ENCODE data around the gene BIRC6.
"Not testable (repeated sequence)": the region's sequence is repeated elsewhere in the genome, so short reads cannot be mapped to it uniquely, and the experiment has no call there.

The BIRC6 gene

DNA sequence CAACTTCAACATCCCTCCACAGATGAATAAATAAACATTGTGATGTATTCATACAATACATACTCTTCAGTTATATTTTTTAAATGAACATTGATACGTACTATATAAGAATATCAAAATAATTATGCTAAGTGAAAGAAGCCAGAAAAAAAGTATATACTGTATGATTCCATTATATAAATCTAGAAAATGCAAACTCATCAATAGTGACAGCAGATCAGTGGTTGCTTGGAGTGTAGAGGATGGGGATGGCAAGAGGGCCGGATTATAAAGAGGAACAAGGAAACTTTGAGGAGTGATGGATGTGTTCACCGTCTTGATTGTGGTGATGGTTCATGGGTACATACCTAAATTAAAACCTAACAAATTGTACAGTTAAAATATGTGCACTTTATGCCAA is 268.0 kb downstream of the BIRC6 start:
- no peak for DNase-seq

GRCh38 chr2:32626639-32627221 is 269.9 kb downstream of the BIRC6 start:
- DNase-seq, result no peak

DNA sequence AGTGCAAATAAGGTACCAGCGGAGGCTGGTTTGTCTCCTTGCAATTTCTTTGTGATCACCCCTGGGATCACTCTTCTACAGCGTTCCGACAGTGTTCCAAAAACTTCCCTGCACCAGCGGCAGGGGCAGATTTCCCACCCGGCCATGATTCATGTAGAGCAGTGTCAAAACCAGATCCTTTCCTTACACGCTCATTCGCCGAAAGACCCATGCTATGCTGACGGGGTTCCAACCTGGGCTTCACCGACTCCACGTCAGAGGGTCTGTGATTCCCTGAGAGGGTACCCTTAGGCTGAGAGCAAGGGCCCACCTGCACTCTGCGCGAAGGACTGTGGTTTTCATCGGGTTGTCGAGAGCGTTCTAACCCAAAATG is 270.6 kb downstream of the BIRC6 start:
- DNase-seq, result peak; percentile 37

DNA sequence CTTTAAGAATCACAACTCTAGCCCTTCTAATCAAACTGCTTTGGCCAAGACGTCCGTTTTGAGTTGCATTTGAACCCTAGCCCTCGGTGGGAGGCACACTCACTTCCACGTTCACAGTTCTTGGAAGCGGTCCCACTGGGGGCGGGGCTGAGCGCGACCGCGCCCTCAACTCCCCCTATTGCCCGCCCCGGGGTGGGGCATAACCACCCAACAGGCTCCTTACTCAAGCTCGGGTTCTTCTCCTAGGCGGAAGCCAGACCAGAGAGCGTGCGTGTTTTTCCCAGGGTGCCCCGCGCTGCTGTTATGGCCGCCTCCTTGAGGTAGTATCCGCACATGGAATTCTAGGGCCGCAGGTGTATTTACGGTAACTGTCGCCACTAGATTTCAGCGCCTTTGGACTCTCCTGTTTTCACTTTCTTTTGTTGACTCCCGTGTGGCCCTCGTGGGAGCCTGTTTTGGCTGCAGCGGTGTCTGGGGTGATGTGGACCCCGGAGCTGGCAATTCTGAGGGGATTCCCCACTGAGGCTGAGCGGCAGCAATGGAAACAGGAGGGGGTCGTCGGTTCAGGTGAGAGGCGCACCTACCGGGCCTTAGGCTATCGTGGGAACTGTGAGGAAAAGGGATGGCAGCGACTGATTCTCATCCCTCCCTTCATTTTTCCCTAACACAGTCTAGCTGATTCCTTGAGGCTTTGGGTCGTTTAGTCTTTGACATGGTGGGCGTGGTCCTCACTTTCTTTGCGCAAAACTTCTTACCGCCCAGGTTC is 271.2 kb downstream of the BIRC6 start, which contains the start of gene TTC27:
TTC27 (plus strand) TSS at position 237 of the 766 bp plus-strand sequence; CDS start at position 480, 243 bp downstream.
- DNase-seq, result peak; percentile 96

GRCh38 chr2:32632089-32632488 is 275.3 kb downstream of the BIRC6 start:
- no peak for DNase-seq

DNA sequence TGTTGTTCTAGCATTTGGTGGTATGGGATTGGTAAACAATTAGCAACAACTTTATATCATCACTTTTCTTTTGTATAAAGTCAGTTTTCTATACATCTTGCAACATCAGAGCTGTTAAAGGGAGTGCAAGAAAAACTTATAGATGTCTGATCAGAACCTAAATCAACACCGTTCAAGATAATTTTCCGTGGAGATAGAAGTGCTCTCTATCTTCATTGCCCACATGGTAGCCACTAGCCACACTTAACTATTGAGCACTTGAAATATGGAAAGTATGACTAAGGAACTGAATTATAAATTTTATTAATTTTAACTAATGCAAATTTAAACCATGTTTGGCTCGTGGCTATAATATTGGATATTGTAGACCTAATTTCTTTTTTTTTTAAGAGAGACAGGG is 276.2 kb downstream of the BIRC6 start:
- DNase-seq, result no peak

- DNase-seq, result not testable (repeated sequence)
Observed at GRCh38 chr2:32638548-32638947, 281.7 kb downstream of the BIRC6 start.

DNA sequence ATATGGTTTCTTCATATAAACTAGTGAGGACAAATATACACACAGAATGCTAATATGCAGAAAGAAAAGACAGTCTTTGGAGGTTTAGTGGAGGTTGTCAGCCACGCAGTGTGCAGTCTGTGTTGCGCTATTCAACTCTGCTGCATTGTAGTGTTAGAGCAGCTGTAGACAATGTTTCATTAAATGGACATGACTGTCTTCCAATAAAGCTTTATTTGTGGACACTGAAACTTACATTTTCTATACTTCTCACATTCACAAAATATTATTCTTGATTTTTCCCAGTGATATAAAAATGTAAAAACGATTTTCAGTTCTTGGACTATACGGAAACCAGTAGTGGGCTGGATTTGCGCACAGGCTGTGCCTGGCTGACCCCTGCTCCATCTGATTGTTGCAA is 284.4 kb downstream of the BIRC6 start:
- no peak for DNase-seq

DNA sequence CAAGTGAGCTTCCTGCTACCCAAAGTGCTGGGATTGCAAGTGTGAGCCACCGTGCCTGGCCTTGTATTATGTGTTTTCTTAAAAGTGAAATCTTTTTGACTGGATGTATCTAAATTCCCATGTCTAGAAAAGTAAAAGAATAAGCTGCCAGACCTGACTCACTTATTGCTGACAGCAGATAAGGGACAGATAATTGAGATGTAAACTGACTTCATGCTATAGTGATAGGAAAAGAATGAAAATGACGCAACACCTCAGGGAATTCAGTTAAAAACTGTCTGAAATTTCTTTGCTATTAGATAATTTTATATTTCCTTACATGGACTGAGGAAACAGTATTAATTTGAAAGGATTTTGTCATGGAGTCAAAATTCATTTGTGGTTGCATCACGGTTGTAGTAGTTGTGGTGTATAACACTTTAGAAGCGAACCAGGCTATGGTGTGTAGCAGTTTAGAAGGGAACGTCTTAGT is 290.4 kb downstream of the BIRC6 start:
- DNase-seq, result no peak

DNA sequence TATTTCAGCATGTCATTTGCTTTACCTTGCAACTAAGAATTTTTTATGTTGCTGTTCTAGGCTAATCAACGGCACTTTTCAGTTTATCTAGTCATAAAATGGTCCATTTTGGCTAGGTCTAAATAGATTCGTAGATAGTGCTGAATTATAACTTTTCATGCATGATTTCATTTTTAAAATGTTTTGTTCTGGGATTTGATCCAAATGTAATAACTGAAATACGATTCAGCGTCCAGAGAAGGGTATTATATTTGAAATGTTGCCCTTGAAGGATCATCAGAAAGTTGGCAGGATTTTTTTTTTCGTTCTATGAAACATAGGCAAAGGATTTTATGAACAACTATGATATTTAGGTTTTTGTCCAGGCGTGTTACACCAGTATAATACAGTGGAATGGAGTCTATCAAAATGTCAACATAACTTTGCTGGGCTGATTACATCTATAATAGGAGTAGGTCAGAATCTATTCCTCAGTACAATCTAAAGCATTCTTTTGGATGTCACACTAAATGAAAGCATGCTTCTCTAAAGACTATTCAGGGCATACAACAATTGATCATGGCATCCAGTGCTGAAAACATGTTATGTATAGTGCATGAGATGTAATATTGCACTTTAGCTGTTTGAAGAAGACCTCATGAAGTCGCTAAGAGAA is 295.9 kb downstream of the BIRC6 start:
- DNase-seq, result no peak

GRCh38 chr2:32656069-32656468 is 299.2 kb downstream of the BIRC6 start:
- DNase-seq, result no peak

GRCh38 chr2:32663864-32664263 is 307.0 kb downstream of the BIRC6 start:
- no peak for DNase-seq

- DNase-seq, result no peak
Observed at GRCh38 chr2:32666704-32667103, 309.9 kb downstream of the BIRC6 start.

- no peak for DNase-seq
Observed at GRCh38 chr2:32668254-32668653, 311.4 kb downstream of the BIRC6 start.
